Activated T-cell treated with anti-CD3 and anti-CD28 coated beads, Interleukin-2, amount 50 U/mL, for 72 hours (primary cell): ENCODE results near the gene TTC22. TPM values are rescaled to one million over a fixed set of nuclear protein-coding genes. Genes with fewer than 3 reads are reported as not detected.

ENCODE experiments used
- ATAC-seq, 2 donors: fragments of 150-1000 bp; cut with Tn5 transposase; replicated peaks in 1 of 2; 2 replicates each; pipeline ENCODE4 v1.10.0; 2021; ENCODE audit warnings: moderate library complexity in 2 of 2, mild to moderate bottlenecking in 1 of 2
- DNase-seq, 2 donors: peaks; one replicate each; pipeline ENCODE4 v3.0.0; 2021 to 2022; ENCODE audit warnings: mixed read lengths in 1 of 2
- H3K27ac Mint-ChIP-seq: one replicate; pipeline ENCODE4 v1.8.0; 2022; ENCODE audit warnings: mild to moderate bottlenecking, moderate library complexity, mixed read lengths
- H3K27me3 Mint-ChIP-seq: one replicate; pipeline ENCODE4 v1.8.0; 2022; ENCODE audit warnings: low read depth, mixed read lengths
- H3K36me3 Mint-ChIP-seq, 2 donors: one replicate each; pipeline ENCODE4 v1.8.0; 2022; ENCODE audit warnings: mixed read lengths in 2 of 2, mild to moderate bottlenecking in 1 of 2; ENCODE audit not compliant: insufficient read depth in 2 of 2
- H3K4me1 Mint-ChIP-seq: one replicate; pipeline ENCODE4 v1.8.0; 2022; ENCODE audit warnings: low read depth, mixed read lengths
- H3K4me3 Mint-ChIP-seq, 2 donors: one replicate each; pipeline ENCODE4 v1.8.0; 2022; ENCODE audit warnings: mild to moderate bottlenecking in 2 of 2, mixed read lengths in 2 of 2, moderate library complexity in 2 of 2
- H3K9me3 Mint-ChIP-seq, 2 donors: one replicate each; pipeline ENCODE4 v1.8.0; 2022; ENCODE audit warnings: mixed read lengths in 2 of 2
- total RNA-seq, 2 donors: library from RNA; stranded (reverse); gene quantifications; one replicate each; pipeline ENCODE4 v1.2.3, GENCODE V29; 2022

Gene TTC22
- total RNA-seq, 2 donors from 2014 or later: 13.3 to 15.3 TPM

DNA sequence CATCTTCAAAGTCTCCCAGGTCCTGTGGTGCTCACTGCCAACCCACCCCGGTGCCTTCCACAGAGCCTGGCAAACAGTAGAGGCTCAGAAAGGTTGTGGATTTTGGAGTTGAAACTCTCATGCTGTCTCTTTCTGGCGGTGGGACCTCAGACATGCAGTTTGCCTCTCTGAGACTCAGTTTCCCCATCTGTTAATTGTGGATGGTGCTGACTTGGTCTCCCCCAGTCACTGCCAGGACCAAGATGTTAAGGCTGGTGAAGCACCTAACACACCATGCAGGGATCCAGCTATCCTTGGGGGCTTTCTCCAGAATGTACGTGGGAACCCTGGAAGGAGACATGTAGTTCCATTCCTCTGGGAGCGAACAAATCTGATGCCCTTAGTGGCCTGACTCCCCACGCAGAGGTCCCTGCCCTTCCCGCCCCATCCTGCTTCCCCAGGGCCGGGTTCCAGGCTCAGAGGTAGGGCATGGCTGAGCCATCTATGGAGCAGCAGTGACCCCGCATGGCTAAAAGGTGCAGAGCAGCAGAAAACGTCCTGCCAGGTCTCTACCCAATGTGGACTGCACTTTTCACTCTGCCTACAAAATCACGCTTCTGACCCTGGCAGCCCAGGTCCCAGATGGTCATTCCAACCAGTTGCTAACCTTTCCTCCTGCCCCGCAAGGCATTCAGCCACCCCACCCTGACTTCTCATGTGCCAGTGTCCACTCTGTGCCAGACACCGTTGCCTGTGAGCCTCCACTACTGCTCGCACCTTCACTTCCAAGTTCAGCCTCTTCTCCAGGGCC lies 9.2 kb upstream of the TTC22 start:
- H3K27me3 Mint-ChIP-seq: peaks cover 5% of the 10 kb centered on the region
- no peak overlapping the region for H3K27ac Mint-ChIP-seq
- no peak overlapping the region for H3K4me3 Mint-ChIP-seq
- peaks cover 15% of the 10 kb centered on the region for H3K4me1 Mint-ChIP-seq
- DNase-seq: peak; percentile 74 to 78
- H3K36me3 Mint-ChIP-seq: no peaks in the 10 kb centered on the region
- ATAC-seq: peak; percentile 79 to 81
- no peaks in the 10 kb centered on the region for H3K9me3 Mint-ChIP-seq

DNA sequence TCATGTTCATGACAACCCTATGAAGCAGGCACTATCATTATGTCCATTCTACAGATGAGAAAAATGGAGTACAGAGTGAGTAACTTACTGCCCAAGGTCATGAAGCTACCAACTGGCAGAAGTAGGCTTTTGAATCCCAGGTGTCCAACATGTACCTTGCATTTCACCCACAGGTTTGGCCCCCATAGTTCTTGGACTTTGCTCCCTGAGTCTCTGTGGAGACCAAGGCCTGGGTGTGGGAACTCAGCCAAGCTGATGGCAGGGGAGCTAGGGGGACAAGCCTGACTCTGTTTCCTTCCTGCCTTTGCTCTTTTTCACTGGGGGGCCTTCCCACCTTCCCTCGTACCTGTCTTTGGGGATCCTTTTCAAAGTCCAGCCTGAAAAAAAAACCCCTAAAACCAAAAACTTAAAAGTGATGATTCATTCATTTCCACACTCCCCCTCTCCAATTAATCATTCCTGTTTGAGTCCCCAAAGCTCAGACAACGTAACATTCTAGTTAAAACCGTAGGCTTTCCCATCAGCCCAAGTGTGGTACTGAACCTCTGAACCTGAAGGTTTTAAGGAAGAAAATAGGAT lies 8.5 kb upstream of the TTC22 start:
- Mint-ChIP-seq H3K27me3 (peaks cover 5% of the 10 kb centered on the region), H3K4me1 (peaks cover 22% of the 10 kb centered on the region), H3K4me3 (no peak overlapping the region), H3K36me3 (no peaks in the 10 kb centered on the region), H3K9me3 (no peaks in the 10 kb centered on the region), H3K27ac (no peak overlapping the region)
- DNase-seq: no peak
- no peak for ATAC-seq

GRCh38 chr1:54808443-54809207 lies 7.5 kb upstream of the TTC22 start:
- Mint-ChIP-seq H3K4me1 (peaks cover 32% of the 10 kb centered on the region), H3K36me3 (no peaks in the 10 kb centered on the region), H3K27me3 (peaks cover 5% of the 10 kb centered on the region), H3K4me3 (no peak overlapping the region), H3K9me3 (no peaks in the 10 kb centered on the region), H3K27ac (no peak overlapping the region)
- DNase-seq (no peak), ATAC-seq (no peak)

GRCh38 chr1:54807756-54808155 lies 6.6 kb upstream of the TTC22 start:
- ATAC-seq: no peak
- H3K36me3 Mint-ChIP-seq: no peaks in the 10 kb centered on the region
- H3K4me1 Mint-ChIP-seq: peaks cover 33% of the 10 kb centered on the region
- H3K9me3 Mint-ChIP-seq: no peaks in the 10 kb centered on the region
- peaks cover 5% of the 10 kb centered on the region for H3K27me3 Mint-ChIP-seq
- H3K4me3 Mint-ChIP-seq: no peak overlapping the region
- H3K27ac Mint-ChIP-seq: no peak overlapping the region
- DNase-seq: no peak

DNA sequence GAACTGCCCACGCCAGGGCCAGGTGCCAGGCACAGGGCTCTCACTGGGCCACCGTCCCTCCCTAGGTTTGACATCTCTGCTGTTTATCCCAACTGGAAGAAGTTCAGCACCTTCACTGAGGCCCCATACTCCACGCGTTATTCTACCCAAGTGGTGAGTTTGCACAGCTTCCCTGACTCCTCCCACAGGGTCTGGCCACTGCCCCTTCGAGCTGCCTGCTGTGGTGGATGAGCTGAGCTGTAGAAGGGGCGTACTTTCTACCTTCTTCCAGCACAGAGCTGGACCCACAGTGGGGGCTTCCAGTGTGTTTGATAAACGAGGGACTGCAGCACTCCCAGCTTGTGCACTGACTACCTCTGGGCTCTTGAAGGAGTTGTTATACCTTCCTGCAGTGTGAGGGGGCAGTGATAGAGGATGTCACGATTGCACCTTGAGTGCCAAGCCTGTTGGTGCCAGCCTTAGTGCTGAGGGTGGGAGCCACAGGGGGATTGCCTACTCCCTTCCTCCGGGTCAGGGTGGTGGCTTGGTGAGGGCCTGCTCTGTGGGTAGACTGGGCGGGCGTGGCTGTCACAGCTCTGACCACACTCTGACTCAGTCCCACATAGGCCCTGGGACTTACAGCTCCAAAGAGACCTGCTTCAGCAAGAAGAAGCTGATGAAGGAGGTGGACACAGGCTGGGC lies 5.9 kb upstream of the TTC22 start:
- ATAC-seq: peak; percentile 63 to 66
- no peak overlapping the region for H3K27ac Mint-ChIP-seq

DNA sequence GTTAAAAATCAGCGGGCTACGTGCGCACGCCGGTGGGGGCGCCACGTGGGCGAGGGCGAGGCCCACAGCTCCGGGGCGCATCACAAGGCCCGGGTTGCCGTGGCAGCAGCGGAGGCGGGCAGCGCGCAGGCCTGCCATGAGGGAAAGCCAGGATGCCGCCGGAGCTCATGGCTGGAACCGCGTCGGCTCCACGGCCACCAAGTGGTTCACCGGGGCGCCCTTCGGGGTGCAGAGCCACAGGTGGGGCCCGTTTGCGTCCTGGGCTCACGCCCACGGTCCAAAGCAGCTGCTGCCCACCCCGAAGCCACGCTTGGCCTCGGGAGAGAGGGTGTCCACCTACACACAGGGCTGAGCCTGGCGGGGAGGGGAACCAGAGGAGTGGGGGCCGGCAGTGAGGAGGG lies 4.9 kb upstream of the TTC22 start:
- no peaks in the 10 kb centered on the region for H3K36me3 Mint-ChIP-seq
- ATAC-seq (no peak), DNase-seq (no peak)
- peaks cover 5% of the 10 kb centered on the region for H3K27me3 Mint-ChIP-seq
- peaks cover 42% of the 10 kb centered on the region for H3K4me1 Mint-ChIP-seq
- no peaks in the 10 kb centered on the region for H3K9me3 Mint-ChIP-seq
- no peak overlapping the region for H3K27ac Mint-ChIP-seq
- H3K4me3 Mint-ChIP-seq: no peak overlapping the region

More for the DNA sequence above, 5.9 kb upstream of the TTC22 start:
- Mint-ChIP-seq H3K4me1 (peaks cover 35% of the 10 kb centered on the region), H3K9me3 (no peaks in the 10 kb centered on the region), H3K36me3 (no peaks in the 10 kb centered on the region), H3K27me3 (peaks cover 5% of the 10 kb centered on the region), H3K4me3 (no peak overlapping the region)
- DNase-seq: peak; percentile 57

DNA sequence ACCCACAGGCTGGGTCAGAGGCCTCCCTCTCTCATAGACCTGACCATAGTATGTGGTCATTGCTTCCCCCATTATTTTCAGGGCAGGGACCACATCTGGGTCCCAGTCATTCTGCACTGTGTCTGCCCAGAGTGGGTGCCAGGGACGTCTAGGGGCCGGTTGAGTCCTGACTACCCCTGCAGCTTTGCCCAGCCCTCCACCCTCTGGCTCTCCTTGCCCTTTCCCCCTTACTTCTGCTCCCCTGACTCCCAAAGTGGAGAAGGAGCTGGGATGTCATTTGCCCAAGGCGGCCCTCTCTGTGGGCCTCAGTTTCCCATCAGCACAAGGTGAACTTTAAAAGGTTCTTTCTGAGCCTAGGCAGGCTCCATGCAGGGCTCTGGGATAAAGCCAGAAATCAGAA lies 4.3 kb upstream of the TTC22 start:
- DNase-seq: no peak
- ATAC-seq: no peak

DNA sequence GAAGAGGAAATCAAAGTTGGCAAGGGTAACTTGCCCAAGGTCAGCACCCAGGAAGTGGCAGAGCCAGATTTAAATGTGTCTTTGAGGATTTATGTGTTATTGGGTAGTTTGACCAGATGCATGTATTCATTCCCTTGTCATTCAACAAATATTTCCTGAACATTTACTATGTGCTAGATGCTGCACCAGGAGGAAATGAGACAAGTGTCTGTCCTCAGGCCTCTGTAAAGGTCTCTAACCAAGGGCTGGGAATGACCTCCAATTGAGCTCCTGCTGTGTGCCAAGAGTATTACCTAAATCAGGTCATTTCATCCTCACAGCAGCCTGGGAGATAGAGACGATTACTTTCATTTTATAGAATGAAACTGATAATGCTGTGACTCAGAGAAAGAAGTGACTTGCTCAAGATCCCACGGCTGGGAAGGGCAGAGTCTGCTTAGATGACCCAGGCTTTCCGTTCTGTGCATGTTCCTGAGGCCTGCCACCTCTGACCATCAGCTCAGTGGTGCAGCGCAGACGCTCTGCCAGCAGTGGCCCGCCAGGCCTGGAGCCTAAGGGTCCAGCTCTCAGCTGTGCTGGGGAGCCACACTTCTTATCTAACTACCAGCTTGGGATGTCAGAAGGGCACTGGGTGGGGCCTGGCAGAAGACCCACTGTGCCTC lies 3.5 kb upstream of the TTC22 start:
- H3K27me3 Mint-ChIP-seq: no peaks in the 10 kb centered on the region
- peak; percentile 52 to 57 for DNase-seq
- peak overlapping the region; percentile 60 for H3K27ac Mint-ChIP-seq
- H3K9me3 Mint-ChIP-seq: no peaks in the 10 kb centered on the region
- H3K4me3 Mint-ChIP-seq: peak overlapping the region; percentile 20 to 61
- peaks cover 46% of the 10 kb centered on the region for H3K4me1 Mint-ChIP-seq
- no peaks in the 10 kb centered on the region for H3K36me3 Mint-ChIP-seq
- ATAC-seq: peak; percentile 47 to 61

More for the DNA sequence above, 4.3 kb upstream of the TTC22 start:
- H3K27ac Mint-ChIP-seq: no peak overlapping the region
- no peak overlapping the region for H3K4me3 Mint-ChIP-seq
- no peaks in the 10 kb centered on the region for H3K9me3 Mint-ChIP-seq
- H3K27me3 Mint-ChIP-seq: peaks cover 5% of the 10 kb centered on the region
- peaks cover 42% of the 10 kb centered on the region for H3K4me1 Mint-ChIP-seq
- no peaks in the 10 kb centered on the region for H3K36me3 Mint-ChIP-seq

GRCh38 chr1:54803761-54804470 lies 2.8 kb upstream of the TTC22 start:
- peak in 1 of 2 donors; percentile 10 for ATAC-seq
- no peak overlapping the region for H3K27ac Mint-ChIP-seq
- H3K27me3 Mint-ChIP-seq: no peaks in the 10 kb centered on the region
- no peak for DNase-seq
- H3K4me3 Mint-ChIP-seq: peak overlapping the region in 1 of 2 donors; percentile 61
- no peaks in the 10 kb centered on the region for H3K36me3 Mint-ChIP-seq
- H3K4me1 Mint-ChIP-seq: peaks cover 53% of the 10 kb centered on the region
- no peaks in the 10 kb centered on the region for H3K9me3 Mint-ChIP-seq

- ATAC-seq (no peak), DNase-seq (no peak)
- peaks cover 85% of the 10 kb centered on the region for H3K4me1 Mint-ChIP-seq
- H3K9me3 Mint-ChIP-seq: no peaks in the 10 kb centered on the region
- H3K36me3 Mint-ChIP-seq: peaks cover 1 to 2% of the 10 kb centered on the region in 2 donors
- H3K27ac Mint-ChIP-seq: peak overlapping the region; percentile 95
- no peaks in the 10 kb centered on the region for H3K27me3 Mint-ChIP-seq
- H3K4me3 Mint-ChIP-seq: peak overlapping the region; percentile 94 to 96
Observed at GRCh38 chr1:54800041-54800898, 853 bp downstream of the TTC22 start.

DNA sequence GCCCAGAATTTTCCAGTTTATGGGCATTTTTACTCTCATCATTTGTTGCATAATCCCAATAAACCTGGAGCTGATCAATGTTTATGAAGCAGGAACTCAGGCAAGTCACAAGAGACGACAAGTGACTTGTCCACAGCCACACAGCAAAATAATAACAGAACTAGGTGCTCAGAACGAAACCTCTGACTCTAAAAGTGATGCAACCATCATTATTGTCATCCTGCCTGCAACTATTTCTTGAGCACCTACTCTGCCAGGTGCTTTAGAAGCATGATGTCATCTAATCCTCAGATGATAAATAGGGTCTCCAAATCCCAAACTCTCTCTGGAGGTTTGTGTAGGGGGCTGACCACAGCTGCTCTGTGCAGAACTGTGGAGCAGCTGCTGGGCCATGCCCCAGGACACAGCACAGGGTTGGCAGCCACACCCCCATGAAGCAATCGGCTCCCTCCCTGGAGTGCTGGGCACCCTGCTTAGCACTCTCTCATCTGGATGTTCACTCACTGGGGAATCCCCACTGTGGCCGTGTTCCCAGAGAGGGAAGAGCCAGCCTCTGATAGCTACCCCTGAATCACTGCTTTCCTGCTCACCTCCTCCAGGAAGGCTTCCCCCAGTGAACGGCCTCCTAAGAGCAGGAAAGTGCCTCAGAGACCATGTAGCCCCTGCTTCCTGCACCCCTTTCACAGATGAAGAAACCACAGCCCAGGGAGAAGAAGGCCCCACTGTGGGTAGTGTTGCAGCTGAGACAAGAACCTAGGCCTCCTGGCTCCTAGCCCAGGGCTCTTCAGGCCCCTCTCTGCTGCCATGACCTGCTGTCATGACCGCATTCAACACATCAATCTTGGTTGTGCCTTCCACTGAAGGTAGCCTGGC lies 2.1 kb downstream of the TTC22 start:
- H3K4me1 Mint-ChIP-seq: peaks cover 85% of the 10 kb centered on the region
- peaks cover 1 to 2% of the 10 kb centered on the region in 2 donors for H3K36me3 Mint-ChIP-seq
- H3K27ac Mint-ChIP-seq: peak overlapping the region; percentile 95
- ATAC-seq (peak; percentile 66 to 71), DNase-seq (peak; percentile 66)
- H3K9me3 Mint-ChIP-seq: no peaks in the 10 kb centered on the region
- H3K4me3 Mint-ChIP-seq: peak overlapping the region; percentile 94 to 96
- no peaks in the 10 kb centered on the region for H3K27me3 Mint-ChIP-seq
